ENCODE results near the gene FLVCR1. TPM values are rescaled to one million over a fixed set of nuclear protein-coding genes. Genes with fewer than 3 reads are reported as not detected.

Gene FLVCR1
- total RNA-seq, 6 experiments from 2014 or later, result 1.6 to 5.8 (median 2.1) TPM

DNA sequence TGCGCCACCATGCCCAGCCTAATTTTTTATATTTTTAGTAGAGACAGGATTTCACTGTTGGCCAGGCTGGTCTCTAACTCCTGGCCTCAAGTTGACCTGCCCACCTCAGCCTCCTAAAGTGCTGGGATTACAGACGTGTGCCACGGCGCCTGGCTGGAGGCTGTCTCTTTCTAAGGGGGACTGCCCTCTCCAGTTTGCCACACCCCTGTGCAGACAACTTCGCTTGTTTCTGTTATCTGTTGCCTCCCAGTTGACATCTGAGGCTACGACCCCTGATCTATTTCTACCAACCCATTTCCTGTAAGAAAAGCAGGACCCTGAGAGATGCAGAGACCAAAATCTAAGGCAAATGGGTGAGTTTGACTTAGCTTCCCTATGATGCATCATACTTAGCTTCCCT lies 68.3 kb downstream of the FLVCR1 start:
- Histone ChIP-seq H3K27me3 (no peaks in the 10 kb centered on the region), H3K27ac (no peak overlapping the region), H3K4me1 (no peaks in the 10 kb centered on the region), H3K4me3 (no peak overlapping the region), H3K36me3 (no peaks in the 10 kb centered on the region), H3K9me3 (no peaks in the 10 kb centered on the region)
- no peak for DNase-seq
- intact Hi-C loops (cut with DNase I), result no loop called here
- WGBS (ENCODE audit: insufficient coverage, low coverage, low lambda C conversion rate, missing lambda C conversion rate), result 39% methylated on average over 3 of the region's 6 CpGs
- TF ChIP-seq, protein P1, sequence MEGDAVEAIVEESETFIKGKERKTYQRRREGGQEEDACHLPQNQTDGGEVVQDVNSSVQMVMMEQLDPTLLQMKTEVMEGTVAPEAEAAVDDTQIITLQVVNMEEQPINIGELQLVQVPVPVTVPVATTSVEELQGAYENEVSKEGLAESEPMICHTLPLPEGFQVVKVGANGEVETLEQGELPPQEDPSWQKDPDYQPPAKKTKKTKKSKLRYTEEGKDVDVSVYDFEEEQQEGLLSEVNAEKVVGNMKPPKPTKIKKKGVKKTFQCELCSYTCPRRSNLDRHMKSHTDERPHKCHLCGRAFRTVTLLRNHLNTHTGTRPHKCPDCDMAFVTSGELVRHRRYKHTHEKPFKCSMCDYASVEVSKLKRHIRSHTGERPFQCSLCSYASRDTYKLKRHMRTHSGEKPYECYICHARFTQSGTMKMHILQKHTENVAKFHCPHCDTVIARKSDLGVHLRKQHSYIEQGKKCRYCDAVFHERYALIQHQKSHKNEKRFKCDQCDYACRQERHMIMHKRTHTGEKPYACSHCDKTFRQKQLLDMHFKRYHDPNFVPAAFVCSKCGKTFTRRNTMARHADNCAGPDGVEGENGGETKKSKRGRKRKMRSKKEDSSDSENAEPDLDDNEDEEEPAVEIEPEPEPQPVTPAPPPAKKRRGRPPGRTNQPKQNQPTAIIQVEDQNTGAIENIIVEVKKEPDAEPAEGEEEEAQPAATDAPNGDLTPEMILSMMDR (IDR thresholded peaks at IDR 0.05), result no peak
- no peak for TF ChIP-seq POLR2A (IDR thresholded peaks at IDR 0.05)
- ATAC-seq, result no peak

DNA sequence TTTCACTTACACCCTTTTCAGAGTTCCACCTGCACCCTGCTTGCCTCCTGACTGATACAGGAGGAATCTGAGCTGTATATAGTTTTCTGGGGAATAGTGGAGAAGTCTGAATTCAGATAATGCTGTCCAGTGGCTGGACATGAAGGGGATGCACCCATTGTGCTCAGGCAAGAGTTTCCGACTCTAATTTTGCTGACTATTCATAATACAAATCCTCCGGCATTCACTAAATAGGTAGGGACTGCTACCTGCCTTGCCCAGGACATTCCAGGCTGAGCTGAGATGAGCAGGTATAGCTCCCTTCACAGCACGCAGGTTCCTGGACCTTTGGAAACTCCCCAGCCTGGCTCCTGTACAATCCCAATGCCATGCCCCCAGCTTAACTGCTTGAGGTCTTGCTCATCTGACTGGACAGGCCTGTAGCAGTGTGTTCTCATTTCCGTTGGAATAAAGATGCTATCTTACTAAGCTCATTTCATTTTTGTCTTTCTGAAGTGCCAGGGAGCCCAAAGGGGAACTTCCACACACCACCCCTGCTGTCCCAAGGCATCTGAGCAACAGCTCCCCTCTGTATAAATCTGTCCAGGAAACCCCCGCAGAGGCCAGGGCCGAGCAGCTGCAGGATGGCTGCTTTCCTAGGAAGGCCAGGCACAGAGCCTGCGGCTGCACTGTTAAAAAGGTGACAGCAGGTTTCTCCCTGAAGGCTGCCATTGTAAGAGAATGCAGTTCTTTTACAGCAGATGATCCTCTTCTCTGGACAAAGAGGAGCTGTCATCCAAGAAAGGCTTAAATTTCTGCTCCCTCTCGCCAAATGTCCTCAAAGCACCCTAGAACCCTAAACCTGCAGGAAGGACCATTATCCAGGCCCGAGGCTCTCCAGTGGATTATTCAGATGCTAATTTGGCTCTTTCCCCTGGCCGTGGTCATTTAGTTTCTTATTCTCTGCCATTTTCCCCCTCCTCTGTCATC lies 70.5 kb downstream of the FLVCR1 start:
- TF ChIP-seq POLR2A (IDR thresholded peaks at IDR 0.05), result no peak
- TF ChIP-seq, protein P1 (IDR thresholded peaks at IDR 0.05), result no peak
- Histone ChIP-seq H3K27ac (no peak overlapping the region), H3K27me3 (no peaks in the 10 kb centered on the region), H3K4me1 (no peaks in the 10 kb centered on the region), H3K36me3 (no peaks in the 10 kb centered on the region), H3K4me3 (no peak overlapping the region), H3K9me3 (no peaks in the 10 kb centered on the region)
- intact Hi-C loops (cut with DNase I), result no loop called here
- DNase-seq (no peak), ATAC-seq (no peak)
- 56% methylated on average over 7 of the region's 10 CpGs for WGBS (ENCODE audit: insufficient coverage, low coverage, low lambda C conversion rate, missing lambda C conversion rate)

GRCh38 chr1:212930986-212931678 lies 73.1 kb downstream of the FLVCR1 start:
- H3K9me3 ChIP-seq, result no peaks in the 10 kb centered on the region
- no peaks in the 10 kb centered on the region for H3K36me3 ChIP-seq
- peak in 2 of 4 donors; percentile 62 to 87 for ATAC-seq
- H3K4me3 ChIP-seq, result no peak overlapping the region
- no peaks in the 10 kb centered on the region for H3K27me3 ChIP-seq
- intact Hi-C loops (cut with DNase I), result no loop called here
- H3K27ac ChIP-seq, result no peak overlapping the region
- no peak for DNase-seq
- WGBS (ENCODE audit: insufficient coverage, low coverage, low lambda C conversion rate, missing lambda C conversion rate), result 68% methylated on average over 8 of the region's 10 CpGs
- TF ChIP-seq POLR2A (IDR thresholded peaks at IDR 0.05), result no peak
- TF ChIP-seq, protein P1 (IDR thresholded peaks at IDR 0.05), result no peak
- no peaks in the 10 kb centered on the region for H3K4me1 ChIP-seq

DNA sequence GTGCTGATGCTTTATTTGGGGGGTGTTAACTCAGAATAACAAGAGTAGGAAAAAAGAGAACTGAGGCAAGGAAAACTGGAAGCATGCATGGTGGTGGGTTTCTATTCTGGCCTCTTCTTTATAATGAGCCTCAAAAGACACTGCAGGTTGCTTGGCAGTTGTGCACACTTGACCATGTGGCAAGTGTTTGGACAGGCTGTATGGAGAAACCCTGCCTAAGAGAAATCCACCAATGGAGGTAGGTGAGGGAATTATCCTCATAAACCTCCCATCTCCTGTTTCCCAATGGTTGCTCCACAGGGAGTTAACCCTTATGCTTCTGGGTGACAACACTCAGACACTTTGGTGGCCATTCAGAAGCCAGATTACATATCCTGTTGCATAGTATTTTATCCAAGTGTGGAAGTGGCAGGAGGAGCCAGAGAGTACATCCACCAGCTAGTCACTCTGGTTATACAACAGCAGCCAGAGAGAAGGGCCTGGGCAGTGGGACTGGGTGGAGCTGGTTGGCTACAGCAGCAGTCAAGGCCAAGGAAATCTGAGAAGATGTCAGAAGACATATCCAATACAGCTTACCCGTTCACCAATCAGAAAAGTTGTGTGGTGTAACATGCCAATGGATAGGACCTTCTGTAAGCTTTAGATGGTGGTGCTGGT lies 75.9 kb downstream of the FLVCR1 start:
- Histone ChIP-seq H3K9me3 (no peaks in the 10 kb centered on the region), H3K4me3 (no peak overlapping the region), H3K4me1 (no peaks in the 10 kb centered on the region), H3K27ac (no peak overlapping the region), H3K36me3 (no peaks in the 10 kb centered on the region), H3K27me3 (no peaks in the 10 kb centered on the region)
- TF ChIP-seq, protein P1 (IDR thresholded peaks at IDR 0.05), result no peak
- no peak for TF ChIP-seq POLR2A (IDR thresholded peaks at IDR 0.05)
- DNase-seq (no peak), ATAC-seq (no peak)
- WGBS (ENCODE audit: insufficient coverage, low coverage, low lambda C conversion rate, missing lambda C conversion rate), result no CpG with 5 or more reads among the region's 1 CpG
- intact Hi-C loops (cut with DNase I), result no loop called here

Measured in right lobe of liver (tissue), 6 donors.